ENCODE results near the gene NFYB.
"Not testable (repeated sequence)": the region's sequence is repeated elsewhere in the genome, so short reads cannot be mapped to it uniquely, and the experiment has no call there.

Gene NFYB

DNA sequence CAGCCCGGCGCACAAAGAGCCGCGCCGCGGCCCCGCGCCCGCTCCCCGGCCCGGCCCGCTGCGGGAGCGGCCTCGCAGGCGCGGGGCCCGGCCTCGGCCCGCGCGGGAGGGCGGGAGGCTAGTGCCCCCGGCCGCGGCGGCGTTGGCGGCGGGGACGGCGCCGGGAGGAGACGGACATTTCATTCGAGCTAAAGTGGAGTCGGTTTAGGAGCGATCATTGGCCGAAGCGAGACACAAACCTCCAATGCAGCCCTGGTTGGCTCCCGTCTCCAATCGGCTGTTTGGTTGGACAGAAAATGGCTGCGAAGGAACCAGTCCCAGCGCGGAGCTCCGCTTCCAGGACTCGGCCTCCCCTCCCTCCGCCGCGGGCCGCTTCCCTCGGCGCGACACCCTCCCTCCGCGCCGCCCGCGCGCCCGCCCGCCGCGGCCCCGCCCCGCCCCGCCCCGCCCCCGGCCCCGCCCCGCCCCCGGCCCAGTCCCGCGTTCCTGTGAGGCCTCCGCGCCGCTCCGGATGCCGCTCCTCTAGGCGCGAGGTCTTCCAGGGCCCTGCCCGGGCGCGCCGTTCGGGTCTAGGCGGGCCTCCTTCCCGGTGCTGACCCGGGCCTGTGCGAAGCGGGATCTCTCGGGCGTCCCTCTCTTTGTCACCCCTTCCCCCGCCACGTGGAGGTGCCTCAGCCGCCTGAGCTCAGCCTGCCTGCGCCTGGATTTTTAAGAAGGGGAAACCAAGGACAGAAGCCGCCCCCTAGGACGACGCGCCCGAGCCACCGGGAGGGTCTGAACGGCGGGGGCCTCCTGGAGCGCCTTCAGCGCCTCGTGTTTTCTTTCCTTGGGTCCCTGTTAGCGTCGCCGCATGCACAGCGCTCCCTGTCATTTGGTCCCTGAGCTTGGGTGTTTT lies at the start of gene NFYB:
TSS of gene NFYB (minus strand) at position 309 of the 895 bp plus-strand sequence. CDS start 2,757 bp downstream, outside the sequence.
- DNase-seq (ENCODE audit: low read depth in 3 of 3), result peak; percentile 80 to 88 (median 85)

DNA sequence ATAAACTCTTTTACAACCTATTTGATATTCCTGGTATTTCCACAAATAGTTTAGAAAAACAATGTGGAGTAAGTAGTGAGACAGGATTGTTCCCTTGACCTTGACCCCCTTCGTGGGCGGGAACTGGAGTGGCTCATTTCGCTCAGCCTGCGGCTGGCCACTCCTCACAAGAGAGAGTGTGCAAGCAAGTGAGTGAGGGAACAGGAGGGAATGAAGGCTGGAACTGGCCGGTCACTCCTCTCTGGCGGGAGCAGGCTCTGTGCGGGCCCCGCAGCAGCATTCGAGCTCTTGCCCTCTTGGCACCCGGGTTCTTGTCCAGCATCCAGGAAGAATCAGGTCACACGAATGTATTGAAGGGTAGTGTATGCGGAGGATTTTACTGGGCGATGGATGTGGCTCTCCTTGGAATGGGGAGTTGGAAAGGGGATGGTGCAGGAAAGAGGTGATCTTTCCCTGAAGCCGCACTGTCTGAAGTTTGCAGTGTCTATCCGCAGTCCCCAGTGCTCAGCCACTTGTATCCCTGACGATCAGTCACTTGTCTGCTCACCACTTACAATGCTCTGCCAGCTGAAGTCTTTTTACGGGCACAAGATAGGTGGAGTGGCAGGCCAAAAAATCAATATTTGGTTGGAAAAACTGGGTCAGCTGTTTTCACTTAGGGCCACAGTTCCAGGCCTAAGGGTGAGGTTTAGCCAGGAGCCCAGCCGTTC lies 49.6 kb upstream of the NFYB start:
- no peak for DNase-seq (ENCODE audit: low read depth in 3 of 3)

DNA sequence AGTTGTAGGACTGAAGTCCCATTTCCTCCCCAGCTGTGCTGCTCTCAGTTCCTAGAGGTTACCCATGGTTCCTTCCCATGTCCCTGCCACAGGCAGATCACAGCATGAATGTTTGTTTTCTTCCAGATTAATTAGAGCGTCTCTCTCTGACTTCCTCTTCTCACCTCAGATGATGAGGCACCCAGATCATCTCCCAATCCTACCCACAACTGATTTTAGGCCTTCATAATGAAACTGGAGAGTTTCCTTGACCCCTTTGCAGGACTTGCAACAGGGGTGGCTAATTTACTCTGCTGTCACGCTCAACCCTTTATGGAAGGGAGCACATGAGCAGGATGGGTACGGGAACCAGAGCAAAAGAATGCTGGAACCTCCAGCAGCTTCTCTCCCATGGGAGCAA lies 45.4 kb upstream of the NFYB start:
- no peak for DNase-seq (ENCODE audit: low read depth in 3 of 3)

DNA sequence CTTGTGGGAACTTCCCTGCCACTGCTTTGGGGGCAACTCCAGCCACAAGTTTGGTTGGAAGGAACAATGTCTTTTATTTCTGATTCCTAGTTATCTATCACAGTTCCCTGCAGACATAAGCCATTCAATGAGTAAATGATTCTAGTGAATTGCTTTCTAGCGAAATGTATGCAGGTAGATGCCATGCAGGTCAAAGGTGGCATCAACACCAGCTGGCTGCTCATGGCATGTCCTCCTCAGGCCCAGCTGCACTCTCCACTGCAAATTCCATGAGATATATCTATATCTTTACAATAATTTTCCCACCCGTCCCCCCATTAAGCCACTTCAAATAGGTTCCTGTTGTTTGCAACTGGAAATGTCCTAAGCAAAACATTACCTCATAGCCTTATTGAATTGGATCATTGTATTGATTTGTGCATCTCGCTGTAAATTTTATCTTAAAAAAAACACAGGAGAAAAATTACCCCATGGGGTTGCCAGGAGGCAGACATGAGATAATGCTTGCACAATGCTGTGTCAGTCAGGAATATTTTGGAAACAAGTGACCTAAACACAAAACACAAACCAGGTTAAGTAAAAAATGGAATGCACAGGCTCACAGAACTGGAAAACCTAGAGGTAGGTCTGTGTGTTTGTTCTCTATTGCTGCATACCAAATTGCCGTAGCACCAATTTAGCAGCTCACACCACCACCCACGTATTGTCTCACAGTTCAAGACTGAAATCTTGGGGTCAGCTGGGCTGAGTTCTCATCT lies 44.8 kb upstream of the NFYB start:
- DNase-seq (ENCODE audit: low read depth in 3 of 3), result no peak

DNA sequence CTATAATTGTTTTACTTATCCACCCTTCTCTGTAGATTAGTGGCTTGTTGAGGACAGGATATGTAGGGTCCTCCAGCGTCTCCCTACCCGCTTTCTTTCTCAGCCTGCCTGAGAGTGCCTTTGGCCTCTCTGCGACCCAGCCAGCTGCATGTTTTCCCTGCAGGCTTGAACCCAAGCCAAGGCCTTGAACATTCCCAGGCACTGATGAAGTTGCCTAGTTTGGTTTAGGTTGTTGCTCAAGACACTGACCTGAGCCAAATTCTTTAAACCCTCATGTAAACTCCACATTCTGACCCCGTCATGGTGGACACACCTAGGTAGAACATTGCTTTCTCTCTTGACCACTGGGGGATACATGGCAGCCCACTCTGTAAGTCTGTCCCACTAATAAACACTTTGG lies 44.1 kb upstream of the NFYB start:
- DNase-seq (ENCODE audit: low read depth in 3 of 3), result no peak

DNA sequence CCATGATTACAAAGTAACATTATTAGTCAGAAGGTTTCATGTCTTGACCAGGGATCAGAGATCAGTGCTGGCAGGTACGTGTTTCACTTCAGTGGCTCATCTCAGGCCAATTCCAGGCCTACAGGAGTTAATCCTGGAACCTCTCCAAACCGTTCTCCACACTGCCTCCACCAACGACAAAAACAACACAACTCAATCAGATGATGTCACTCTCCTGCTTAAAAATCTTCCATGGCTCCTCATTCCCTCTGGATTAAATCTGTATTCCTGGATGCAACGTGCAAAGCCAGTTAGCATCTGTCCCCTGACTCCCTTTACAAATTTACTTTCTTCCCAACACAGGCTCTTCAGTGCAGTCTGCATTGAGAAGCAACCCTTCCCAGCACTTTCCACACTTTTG lies 43.3 kb upstream of the NFYB start:
- DNase-seq (ENCODE audit: low read depth in 3 of 3), result no peak

DNA sequence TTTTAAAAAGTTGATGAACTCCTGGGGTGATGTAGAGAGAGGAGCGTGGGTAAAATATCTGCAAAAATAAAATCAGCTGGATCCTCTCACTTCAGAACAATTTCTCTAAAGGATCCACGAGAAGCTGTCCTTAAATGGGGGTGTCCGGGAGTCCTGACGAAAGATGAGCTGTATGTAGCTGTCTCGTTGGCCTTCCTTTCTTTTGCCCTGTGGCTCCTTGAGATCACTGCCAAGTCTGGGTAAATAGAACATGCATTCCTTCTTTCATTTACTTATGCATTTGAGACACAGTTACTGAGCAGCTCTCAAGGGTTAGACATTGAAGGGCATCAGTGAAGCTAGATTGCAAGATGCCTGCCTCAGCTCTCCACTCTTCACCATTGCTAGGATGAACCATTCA lies 42.4 kb upstream of the NFYB start:
- no peak for DNase-seq (ENCODE audit: low read depth in 3 of 3)

DNA sequence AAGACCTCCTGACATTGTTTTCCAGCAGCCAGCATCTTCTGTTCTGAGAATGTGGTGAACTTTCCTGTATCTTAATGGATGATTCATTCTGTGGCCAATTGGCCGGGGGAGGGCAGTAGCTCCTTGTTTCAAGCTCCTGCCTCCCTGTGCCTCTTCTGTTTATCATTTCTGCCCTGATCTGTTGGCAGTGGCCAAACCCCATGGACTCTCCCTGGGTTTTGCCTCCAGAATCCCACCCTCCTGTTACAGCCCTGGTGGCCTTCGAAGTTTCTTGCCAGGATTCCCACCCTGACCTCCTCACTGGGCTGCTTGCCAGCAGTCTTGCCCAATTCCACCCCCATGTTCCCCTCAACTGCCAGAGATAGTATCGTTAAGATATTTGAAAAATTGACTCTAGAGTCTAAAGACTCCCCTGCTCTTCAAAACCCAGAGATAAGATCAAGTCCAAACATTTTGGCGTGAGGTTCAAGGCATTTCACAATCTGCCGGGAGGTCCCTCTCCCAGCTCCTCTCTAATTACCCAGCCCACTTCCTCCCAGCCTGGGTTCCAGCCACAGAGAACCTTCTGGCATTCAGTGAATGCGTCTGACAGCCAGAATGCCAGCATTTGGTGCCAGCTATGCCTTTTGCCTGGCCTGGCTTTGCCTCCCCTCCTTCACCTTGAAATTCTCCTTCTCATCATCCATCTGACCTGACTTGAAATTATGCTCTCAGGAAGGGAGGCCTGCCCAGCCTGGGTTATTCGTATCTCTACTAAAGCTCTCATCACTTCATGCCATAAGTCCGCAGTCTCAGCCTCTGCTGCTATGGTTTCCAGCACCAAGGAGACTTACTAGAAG lies 39.9 kb upstream of the NFYB start:
- DNase-seq (ENCODE audit: low read depth in 3 of 3), result no peak

DNA sequence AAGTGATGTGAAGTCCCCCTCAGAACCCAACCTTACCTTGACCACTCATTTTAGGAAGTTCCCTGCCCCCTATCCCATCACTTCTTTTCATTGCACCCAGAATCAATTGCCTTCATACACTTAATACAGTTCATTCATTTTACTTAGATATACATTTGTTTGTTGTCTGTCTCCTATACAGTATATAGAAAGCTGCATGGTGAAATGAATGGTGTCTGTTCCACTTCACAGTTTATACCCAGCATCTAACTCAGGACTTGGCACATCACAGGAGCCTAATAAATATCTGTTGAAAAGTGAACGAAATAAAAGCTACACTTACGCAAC lies 39.3 kb upstream of the NFYB start:
- no peak for DNase-seq (ENCODE audit: low read depth in 3 of 3)

DNA sequence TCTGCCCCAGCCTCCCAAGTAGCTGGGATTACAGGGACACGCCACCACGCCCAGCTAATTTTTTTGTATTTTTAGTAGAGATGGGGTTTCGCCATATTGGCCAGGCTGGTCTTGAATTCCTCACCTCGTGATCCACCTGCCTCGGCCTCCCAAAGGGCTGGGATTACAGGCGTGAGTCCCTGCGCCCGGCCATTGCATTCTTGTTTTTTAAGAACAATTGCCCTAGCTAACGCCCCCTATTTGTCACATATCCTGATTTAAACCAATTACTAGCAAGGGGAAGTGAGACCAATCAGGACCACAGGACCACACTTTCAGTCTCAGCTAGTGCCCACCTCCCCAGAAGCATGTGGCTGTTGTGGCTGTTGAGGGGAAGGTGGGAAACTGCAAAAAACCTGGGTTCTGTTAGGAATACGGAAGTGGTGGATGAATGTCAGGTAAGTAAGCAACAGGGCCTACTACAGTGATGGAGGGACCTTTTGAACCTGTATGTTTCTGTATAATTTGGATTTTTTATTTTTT lies 37.8 kb upstream of the NFYB start:
- DNase-seq (ENCODE audit: low read depth in 3 of 3), result no peak

DNA sequence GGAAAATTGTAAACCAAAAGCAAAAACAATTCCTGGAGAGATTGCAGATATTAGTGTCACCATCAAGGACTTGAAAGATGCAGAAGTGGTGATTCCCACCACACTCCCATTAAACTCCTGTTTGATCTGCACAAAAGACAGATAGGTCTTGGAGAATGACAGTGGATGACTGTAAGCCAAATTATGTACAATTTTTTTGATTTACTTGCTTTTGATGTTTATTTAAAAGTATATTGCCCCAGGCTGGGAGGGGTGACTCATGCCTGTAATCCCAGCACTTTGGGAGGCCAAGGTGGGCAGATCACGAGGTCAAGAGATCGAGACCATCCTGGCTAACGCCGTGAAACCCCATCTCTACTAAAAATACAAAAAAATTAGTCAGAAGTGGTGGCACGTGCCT lies 35.8 kb upstream of the NFYB start:
- DNase-seq (ENCODE audit: low read depth in 3 of 3), result not testable (repeated sequence)

DNA sequence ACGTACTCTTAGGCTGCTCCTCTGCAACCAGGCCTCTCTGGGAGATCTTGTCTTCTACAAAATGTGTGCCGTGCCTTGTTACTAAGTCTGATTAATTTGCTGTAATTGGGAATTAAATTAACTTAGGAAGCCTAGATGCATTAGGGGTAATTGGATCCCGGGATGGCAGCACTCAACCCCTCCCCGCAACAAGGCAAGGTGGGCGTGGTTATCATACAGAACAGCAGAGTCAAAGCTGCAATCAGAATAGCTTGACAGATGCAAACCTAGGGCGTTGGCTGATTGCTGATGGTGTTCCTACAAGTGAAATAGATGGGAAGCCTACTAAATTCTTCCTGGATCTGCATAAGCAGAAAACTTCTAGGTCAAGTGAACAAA lies 34.5 kb upstream of the NFYB start:
- DNase-seq (ENCODE audit: low read depth in 3 of 3), result no peak

DNA sequence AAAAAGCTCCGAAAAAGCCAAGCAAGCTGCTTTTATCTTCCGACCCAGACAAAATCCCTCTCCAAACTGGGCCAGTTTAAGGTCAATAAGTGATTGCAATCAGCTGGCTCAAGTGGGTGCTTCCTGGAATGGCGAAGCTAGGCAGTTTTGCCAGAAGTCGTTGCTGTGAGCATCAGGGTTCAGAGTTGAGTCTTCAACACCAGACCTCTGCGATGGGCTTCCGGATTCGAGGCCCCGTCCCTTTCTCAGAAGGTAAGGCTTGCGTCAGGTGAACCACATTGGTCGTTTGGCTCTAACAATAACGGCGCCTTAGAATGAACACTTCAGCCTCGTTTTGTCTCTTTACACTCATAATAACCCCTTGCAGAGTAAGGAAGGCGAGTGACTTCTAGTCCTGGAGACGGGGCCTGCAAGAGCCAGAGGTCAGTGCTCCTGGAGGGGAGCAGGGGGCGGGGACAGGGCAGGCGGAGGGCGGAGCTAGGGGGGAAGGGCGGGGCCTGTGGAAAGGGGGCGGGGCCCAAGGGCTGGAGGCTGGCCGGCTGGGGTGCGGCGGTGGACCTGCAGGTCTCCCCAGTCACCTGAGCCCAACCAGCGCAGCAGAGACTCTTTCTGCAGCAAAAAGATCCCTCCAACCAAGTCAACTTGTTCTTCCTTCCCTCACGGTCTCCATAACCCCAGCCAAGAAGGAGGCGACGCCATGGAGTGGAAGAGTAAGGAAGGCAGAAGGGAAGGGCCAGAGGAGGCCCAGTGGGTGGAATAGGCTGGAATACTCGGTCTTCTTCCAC lies 34.0 kb upstream of the NFYB start:
- no peak for DNase-seq (ENCODE audit: low read depth in 3 of 3)

DNA sequence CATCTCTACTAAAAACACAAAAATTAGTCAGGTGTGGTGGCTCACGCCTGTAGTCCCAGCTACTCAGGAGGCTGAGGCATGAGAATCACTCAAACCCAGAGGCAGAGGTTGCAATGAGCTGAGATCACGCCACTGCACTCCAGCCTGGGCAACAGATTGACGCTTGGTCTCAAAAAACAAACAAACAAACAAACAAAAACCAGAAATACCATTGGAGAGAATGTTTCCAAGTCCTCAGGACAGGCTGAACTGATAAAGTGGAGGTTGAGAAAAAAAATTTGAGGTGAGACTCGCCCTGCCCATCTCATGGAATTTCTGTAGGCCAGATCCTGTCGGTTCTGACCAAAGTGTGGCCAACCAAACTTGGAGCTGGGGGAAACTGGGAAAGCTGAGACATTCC lies 30.6 kb upstream of the NFYB start:
- DNase-seq (ENCODE audit: low read depth in 3 of 3), result no peak

DNA sequence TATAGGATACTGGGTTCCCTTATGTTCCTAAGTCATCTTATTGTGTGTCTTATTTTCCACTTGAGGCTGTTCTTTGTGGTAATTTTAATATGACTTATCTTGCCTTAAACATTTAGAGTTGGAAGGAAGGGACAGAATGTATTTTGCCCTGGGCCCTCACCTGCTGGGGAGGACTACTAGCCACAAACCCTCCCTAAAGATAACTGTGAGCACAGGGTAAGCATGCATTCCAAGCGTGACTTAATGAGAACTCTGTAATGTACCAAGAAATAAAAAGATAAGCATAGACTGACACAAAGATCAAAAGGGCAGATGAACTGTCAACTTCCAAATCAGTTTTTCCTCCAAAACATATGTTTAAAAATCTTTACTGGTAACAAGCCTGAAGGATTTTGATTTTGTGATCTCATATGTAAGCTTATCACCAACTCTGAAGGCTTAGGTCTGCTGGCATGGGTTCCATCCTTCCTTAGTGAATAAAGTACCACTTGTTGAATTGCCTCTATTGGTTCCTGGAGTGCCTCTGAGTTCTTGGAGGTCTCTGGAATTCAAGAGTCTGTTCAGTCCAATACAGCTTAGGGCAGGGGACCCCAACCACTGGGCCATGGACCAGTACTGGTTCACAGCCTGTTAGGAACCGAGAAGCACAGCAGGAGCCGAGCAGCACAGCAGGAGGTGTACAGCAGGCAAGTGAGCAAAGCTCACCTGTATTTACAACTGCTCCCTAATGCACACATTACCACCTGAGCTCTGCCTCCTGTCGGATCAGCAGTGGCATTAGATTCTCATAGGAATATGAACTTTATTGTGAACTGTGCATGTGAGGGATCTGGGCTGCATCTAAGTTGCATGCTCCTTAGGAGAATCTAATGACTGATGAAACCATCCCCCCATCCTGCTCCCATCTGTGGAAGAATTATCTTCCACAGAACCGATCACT lies 29.8 kb upstream of the NFYB start:
- DNase-seq (ENCODE audit: low read depth in 3 of 3), result no peak

DNA sequence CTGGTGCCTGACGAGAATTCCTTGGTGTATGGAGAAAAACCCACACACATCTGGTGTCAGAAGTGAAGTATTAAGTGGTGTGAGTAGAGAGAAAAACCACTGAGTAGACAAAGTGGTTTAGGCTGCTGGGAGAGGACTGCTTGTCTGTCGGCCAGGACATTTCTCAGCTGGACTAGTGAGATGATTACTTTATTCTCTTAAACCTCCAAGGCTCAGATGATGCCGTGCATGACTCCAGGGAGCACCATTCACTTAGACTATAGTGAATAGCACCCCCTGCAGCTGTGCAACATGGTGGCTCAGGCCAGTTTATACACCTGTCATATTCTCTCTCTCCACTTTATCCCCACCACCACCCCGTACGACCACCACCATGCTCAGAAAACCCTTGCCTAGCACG lies 28.5 kb upstream of the NFYB start:
- DNase-seq (ENCODE audit: low read depth in 3 of 3), result no peak

DNA sequence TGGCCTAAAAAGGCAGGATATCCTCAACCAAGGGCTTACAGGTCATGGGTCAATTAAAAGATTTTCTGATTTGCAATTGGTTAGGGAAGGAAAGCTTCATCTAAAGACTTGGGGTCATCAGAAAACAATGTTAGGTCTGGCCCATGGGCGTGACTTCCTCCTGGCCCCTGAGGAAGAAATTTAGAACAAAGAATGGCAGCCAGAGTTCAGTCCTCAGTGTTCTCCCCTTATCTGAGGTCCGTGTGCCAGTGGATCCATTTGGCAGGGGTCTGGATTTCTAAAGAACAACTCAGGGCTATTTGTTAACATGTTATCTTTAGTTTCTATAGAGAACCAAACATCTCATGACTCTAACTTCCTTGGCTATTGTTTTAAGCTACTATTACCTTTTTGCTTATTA lies 27.8 kb upstream of the NFYB start:
- DNase-seq (ENCODE audit: low read depth in 3 of 3), result no peak

DNA sequence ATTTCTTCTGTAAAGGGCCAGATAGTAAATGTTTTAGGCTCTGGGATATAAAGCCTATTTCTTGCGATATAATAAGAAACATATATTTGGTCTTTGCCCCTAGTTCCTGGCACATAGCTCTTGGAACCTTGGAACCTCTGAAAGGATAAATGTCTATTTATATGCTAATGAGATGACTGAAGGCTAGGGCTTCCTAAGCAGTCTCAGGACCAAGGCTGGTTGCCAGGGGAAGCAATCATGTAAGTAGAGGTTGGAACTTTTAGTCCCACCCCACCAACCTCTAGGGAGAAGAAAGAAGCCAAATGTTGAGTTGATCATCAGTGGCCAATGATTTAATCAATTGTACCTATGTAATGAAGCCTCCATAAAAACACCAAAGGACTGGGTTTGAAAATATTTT lies 26.6 kb upstream of the NFYB start:
- DNase-seq (ENCODE audit: low read depth in 3 of 3), result no peak

DNA sequence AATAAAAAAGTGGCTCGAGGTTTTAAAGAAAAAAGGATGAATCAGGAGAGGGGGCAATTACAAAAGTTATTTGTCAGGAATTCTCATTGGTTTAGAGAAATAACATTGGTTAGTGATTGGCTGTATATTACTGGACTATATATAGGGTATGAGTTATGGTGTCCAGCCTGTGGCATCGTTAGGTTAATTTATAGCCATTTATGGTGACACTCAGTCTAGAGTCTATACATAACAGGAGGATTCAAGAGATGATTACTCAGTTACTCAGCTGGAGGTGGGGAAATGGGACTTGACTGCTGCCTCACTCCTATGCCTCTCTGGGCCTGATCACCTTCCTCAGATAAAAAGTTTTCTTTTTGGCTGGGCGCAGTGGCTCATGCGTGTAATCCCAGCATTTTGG lies 25.6 kb upstream of the NFYB start:
- DNase-seq (ENCODE audit: low read depth in 3 of 3), result no peak

DNA sequence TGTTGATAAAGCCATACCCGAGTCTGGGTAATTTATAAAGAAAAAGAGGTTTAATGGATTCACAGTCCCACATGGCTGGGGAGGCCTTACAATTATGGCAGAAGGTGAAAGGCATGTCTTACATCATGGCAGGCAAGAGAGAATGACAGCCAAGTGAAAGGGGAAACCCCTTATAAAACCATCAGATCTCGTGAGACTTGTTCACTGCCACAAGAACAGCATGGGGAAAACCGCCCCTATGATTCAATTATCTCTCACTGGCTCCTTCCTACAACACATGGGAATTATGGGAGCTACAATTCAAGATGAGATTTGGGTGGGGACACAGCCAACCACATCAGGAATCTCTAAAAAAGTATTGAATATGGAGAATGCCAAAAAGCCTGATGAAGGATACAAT lies 25.0 kb upstream of the NFYB start:
- DNase-seq (ENCODE audit: low read depth in 3 of 3), result not testable (repeated sequence)

Measured in stimulated activated CD4-positive, alpha-beta T cell treated with anti-CD3 and anti-CD28 coated beads, TNF-alpha, amount 100 ng/mL, for 48 hours (primary cell).